ENCODE measurements around the gene HIF3A.
"Not testable (repeated sequence)": the region's sequence is repeated elsewhere in the genome, so short reads cannot be mapped to it uniquely, and the experiment has no call there.

HIF3A gene

DNA sequence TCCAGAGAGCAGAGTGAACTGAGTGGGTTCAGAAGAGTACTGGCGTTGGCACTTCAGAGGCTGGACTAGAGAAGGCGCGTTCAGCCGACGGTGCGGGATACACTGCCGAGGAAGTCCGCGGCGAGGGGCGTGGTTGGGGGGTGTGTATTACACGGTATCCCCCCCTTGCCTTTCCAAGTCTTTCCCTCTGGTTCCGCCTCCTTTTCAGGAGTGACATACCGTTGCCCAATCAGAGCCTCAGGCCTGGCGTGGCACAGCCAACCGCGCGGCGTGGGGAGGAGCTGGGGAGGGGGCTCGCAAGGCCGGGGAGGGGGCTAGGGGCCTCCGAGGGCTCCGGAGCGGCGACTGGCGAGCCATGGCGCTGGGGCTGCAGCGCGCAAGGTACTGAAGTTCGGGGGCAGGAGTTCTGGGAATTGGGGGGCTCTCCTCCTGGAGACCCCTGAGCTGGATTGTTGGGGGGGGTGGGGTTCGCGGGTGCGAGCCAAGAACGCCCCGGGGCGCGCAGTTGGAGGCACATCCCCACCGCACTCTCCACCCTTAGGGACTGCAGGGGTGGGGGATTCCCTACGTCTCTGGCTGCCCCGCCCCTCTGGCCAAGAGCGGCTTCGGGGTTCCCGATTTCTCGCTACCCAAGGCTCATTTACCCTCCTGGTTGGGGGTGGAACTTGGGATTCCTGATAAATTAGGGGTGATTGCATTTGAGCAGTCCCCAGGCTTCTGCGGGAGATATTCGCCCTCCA, at the start of gene HIF3A:
Gene HIF3A (plus strand): TSS at position 321 of the 740 bp plus-strand sequence. CDS start 35 bp downstream, at position 356.
- DNase-seq, result no peak

GRCh38 chr19:46250076-46250735, 46.6 kb upstream of the HIF3A start:
- no peak for DNase-seq

DNA sequence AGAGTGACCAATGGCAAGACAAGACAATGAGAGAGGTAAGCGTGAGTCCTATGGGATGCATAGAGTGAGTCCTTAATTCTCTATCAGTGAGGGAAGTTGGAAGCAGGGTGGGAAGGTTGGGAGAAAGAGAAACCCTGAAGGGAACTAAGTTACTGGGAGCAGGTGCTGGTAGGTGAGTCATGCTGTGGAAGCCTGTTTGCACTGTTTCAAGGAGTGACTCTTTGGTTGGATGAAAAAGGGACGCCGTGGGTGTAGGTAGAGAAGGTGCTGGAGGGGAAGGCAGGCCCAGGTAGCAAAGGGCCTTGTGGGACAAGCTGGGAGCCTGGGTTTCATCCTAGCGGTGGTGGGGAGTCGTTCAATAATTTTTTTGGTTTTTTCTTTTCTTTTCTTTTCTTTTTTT, 45.4 kb upstream of the HIF3A start:
- DNase-seq, result no peak

DNA sequence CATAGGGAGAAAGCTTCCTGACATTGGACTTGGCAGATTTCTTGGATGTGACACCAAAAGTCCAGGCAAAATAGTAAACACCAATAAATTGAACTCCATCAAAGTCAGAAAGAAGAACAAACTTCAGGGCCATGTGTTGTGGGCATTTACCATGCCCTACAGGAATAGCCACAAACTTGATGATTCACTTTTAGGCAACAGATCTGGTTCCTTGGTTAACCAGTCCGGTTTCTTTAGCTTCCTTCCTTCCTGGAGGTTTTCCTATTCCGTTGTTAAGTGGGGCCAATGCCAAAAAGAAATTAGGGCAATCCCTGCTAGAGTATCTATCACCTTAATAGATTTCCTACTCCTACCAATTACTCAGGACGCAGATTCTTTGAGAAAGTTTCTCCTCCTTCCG, 42.1 kb upstream of the HIF3A start:
- peak; percentile 51 for DNase-seq

DNA sequence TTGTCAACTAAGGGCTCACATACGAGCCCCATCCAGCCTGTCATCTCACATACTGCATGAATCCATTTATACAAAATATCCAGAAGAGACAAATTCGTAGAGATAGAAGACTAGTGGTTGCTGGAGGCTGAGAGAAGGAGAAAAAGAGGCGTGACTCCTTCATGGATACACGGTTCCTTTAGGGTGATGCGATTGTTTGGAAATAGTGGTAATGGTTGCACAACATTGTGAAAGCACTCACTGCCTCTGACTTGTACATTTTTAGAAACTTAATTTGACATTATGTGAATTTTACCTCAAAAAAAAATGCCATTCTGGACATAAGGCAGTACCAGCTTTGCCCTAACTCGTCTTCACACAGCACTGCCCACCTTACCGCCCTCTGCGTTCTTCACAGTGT, 40.0 kb upstream of the HIF3A start:
- peak; percentile 1 for DNase-seq

- not testable (repeated sequence) for DNase-seq
These were observed 35.3 kb upstream of the HIF3A start for GRCh38 chr19:46261501-46261900.

GRCh38 chr19:46262684-46263296, 34.1 kb upstream of the HIF3A start:
- DNase-seq, result peak; percentile 31

DNA sequence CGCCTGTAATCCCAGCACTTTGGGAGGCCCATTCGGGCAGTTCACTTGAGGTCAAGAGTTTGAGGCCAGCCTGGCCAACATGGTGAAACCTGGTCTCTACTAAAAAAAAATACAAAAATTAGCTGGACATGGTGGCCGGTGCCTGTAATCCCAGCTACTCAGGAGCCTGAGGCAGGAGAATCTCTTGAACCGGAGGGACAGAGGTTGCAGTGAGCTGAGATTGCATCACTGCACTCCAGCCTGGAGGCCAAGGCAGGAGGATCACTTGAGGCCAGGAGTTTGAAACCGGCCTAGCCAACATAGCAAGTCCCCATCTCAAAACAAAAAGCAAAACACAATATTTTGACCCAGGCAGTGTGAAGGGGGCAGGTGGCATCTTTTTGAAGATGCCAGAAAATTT, 32.0 kb upstream of the HIF3A start:
- not testable (repeated sequence) for DNase-seq

DNA sequence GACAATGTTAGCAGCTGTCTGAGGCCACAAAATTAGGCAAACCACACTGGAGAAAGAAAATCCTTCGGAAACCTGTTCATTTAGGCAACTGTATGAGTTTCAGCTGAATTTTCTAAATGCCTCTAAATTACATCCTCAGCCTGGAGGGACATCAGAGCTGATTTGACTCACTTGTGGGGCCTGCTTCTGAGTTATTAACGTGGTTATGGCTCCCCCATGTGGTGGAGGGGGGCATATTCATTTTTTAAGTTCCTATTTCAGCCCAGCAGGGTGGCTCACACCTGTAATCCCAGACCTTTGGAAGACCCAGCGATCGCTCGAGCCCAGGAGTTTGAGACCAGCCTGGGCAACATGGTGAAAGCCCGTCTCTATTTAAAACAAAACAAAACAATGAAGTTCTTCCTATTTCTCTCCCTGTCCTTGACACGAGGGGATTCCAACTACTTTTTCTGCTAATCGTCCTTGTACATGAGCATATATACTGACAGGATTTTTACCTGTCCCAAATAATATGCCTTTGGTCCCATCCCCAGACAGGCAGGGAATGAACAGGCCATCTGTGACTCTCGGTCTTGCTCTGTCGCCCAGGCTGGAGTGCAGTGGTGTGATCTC, 31.5 kb upstream of the HIF3A start:
- DNase-seq, result peak; percentile 28

- DNase-seq, result no peak
These were observed 27.7 kb upstream of the HIF3A start for GRCh38 chr19:46269101-46269500.

GRCh38 chr19:46270521-46271256, 26.2 kb upstream of the HIF3A start:
- no peak for DNase-seq

GRCh38 chr19:46271481-46272197, 25.2 kb upstream of the HIF3A start:
- no peak for DNase-seq

GRCh38 chr19:46273931-46274330, 22.9 kb upstream of the HIF3A start:
- DNase-seq, result not testable (repeated sequence)

DNA sequence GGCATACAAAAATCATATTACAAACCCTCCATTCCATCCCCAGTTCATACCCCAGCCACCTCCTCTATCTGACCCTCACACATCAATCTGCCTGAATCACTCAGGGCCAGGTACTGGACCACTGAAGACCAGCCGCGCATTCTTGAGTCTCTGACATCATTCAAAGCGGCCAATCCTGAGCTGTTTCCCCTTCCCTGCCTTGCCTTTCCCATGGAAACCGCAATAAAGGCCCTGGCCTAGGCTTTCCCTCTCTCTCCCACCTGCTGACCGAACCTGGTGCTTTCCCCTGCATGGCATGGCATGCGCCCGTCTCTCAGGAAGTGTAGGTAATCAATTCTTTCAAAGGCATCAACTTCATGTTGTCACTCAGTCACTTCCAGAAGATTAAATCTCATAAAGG, 17.7 kb upstream of the HIF3A start:
- no peak for DNase-seq

GRCh38 chr19:46283771-46284170, 13.1 kb upstream of the HIF3A start:
- no peak for DNase-seq

DNA sequence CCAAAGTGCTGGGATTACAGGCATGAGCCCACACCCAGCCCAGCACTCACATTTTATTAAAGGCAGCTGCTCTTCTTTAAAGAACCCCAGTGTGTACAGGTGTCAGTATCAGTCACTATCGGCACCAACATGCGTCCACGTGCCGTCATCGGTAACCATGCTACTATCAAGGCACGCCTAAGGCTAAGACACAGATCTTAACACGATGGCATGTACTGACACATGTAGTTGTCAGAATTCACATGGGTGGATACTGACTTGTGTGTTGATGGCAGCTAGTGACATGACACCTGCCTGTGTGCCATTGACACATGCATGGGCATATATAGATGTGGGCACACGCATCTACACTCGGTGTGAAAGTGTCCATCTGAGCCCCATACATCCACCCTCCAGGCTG, 12.2 kb upstream of the HIF3A start:
- DNase-seq, result no peak

GRCh38 chr19:46287585-46287984, 9.3 kb upstream of the HIF3A start:
- no peak for DNase-seq

DNA sequence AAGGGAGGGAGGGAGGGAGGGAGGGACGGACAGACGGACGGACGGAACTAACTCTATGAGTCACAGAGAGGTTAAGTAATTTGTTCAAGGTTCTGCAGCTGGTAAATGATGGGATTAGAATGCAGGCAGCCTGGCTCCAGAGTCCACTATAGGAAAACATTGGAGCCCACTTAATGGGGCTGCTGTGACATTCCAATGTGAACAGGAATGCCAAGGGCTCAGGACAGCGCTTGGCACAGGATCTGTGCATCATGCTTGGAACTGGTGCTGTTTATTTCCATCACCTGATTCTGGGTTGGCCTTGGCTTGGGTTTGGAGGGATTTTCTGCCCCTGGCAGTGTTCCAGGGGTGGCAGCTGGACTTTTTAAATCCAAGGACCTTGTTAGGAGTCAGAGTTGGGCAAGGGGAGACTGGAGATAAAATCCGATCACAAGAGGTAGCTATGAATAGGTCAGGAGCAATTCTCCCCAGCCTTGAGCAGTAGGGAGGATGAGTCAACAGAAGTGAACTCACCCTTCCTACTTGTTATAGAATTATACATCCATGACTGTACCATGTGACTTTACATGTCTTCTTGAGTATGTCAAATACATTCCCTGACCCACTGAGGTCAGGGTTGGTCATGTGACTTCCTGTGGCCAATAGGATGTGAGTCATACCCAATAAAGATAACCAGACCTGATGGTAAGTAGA, 7.8 kb upstream of the HIF3A start:
- DNase-seq, result no peak

GRCh38 chr19:46289724-46290619, 6.9 kb upstream of the HIF3A start:
- no peak for DNase-seq

- no peak for DNase-seq
These were observed 5.0 kb upstream of the HIF3A start for GRCh38 chr19:46291829-46292228.

GRCh38 chr19:46294494-46294893, 2.3 kb upstream of the HIF3A start:
- no peak for DNase-seq
